ENCODE measurements around the gene SH3BGRL2. TPM values are rescaled to one million over a fixed set of nuclear protein-coding genes. Genes with fewer than 3 reads are reported as not detected.

The SH3BGRL2 gene
- total RNA-seq, 2 experiments from 2014 or later = 0.25 TPM; not detected in 1

- no peak for TF ChIP-seq EZH2phosphoT487 (IDR thresholded peaks at IDR 0.05; ENCODE audit: borderline replicate concordance, low read depth, low read length)
- no peak for TF ChIP-seq CTCF (conservative IDR thresholded peaks at IDR 0.05; ENCODE audit: low read length)
- no peak for DNase-seq (ENCODE audit: low spot score)
- H3K4me2 ChIP-seq (ENCODE audit: low read length) = no peak overlapping the region
- intact Hi-C loops (cut with micrococcal nuclease; ENCODE audit: unreplicated experiment) = no loop called here
- H2AFZ ChIP-seq (ENCODE audit: low read length) = no peak overlapping the region
- ChIA-PET CTCF (ENCODE audit: unreplicated experiment) (no interaction called here), POLR2A (no interaction called here)
- H3K9me3 ChIP-seq (ENCODE audit: low read length) = no peaks in the 10 kb centered on the region
- H3K36me3 ChIP-seq (ENCODE audit: insufficient read depth, low read length) = no peaks in the 10 kb centered on the region
- no peaks in the 10 kb centered on the region for H3K79me2 ChIP-seq (ENCODE audit: insufficient read depth, low read depth, low read length)
- H3K4me1 ChIP-seq (ENCODE audit: insufficient read depth, low read length, poor library complexity, severe bottlenecking) = no peaks in the 10 kb centered on the region
- BruUV-seq (replicated peaks) = no TSS peak
- no peaks in the 10 kb centered on the region for H4K20me1 ChIP-seq (ENCODE audit: insufficient read depth, low read length)
- H3K9me2 ChIP-seq (ENCODE audit: insufficient read depth, low read length) = no peaks in the 10 kb centered on the region
- H3K27ac ChIP-seq (ENCODE audit: low read depth, low read length, poor library complexity, severe bottlenecking) = no peak overlapping the region
- no peak overlapping the region for H3K4me3 ChIP-seq (ENCODE audit: low read depth, low read length, poor library complexity, severe bottlenecking)
These were observed 74.4 kb downstream of the SH3BGRL2 start for GRCh38 chr6:79705456-79705995.

- DNase-seq (ENCODE audit: low spot score) = no peak
- Histone ChIP-seq H2AFZ (ENCODE audit: low read length) (no peak overlapping the region), H3K27ac (ENCODE audit: low read depth, low read length, poor library complexity, severe bottlenecking) (no peak overlapping the region), H3K9me3 (ENCODE audit: low read length) (no peaks in the 10 kb centered on the region), H3K4me2 (ENCODE audit: low read length) (no peak overlapping the region), H3K79me2 (ENCODE audit: insufficient read depth, low read depth, low read length) (no peaks in the 10 kb centered on the region), H3K9me2 (ENCODE audit: insufficient read depth, low read length) (no peaks in the 10 kb centered on the region), H3K4me1 (ENCODE audit: insufficient read depth, low read length, poor library complexity, severe bottlenecking) (no peaks in the 10 kb centered on the region), H3K36me3 (ENCODE audit: insufficient read depth, low read length) (no peaks in the 10 kb centered on the region), H3K4me3 (ENCODE audit: low read depth, low read length, poor library complexity, severe bottlenecking) (no peak overlapping the region), H4K20me1 (ENCODE audit: insufficient read depth, low read length) (no peaks in the 10 kb centered on the region)
- no peak for TF ChIP-seq EZH2phosphoT487 (IDR thresholded peaks at IDR 0.05; ENCODE audit: borderline replicate concordance, low read depth, low read length)
- no peak for TF ChIP-seq CTCF (conservative IDR thresholded peaks at IDR 0.05; ENCODE audit: low read length)
- ChIA-PET CTCF (ENCODE audit: unreplicated experiment) (no interaction called here), POLR2A (interaction anchor here (0.6 kb wide), 1 partner anchor 573 kb away, joined by 4 read pairs; no protein-coding TSS in a partner anchor)
- intact Hi-C loops (cut with micrococcal nuclease; ENCODE audit: unreplicated experiment) = no loop called here
- BruUV-seq (replicated peaks) = no TSS peak
These were observed 75.4 kb downstream of the SH3BGRL2 start for GRCh38 chr6:79706527-79706926.

- Histone ChIP-seq H3K9me3 (ENCODE audit: low read length) (no peaks in the 10 kb centered on the region), H3K9me2 (ENCODE audit: insufficient read depth, low read length) (no peaks in the 10 kb centered on the region), H3K79me2 (ENCODE audit: insufficient read depth, low read depth, low read length) (no peaks in the 10 kb centered on the region), H3K36me3 (ENCODE audit: insufficient read depth, low read length) (no peaks in the 10 kb centered on the region), H3K4me2 (ENCODE audit: low read length) (no peak overlapping the region), H4K20me1 (ENCODE audit: insufficient read depth, low read length) (no peaks in the 10 kb centered on the region), H3K4me1 (ENCODE audit: insufficient read depth, low read length, poor library complexity, severe bottlenecking) (no peaks in the 10 kb centered on the region), H3K27ac (ENCODE audit: low read depth, low read length, poor library complexity, severe bottlenecking) (no peak overlapping the region), H2AFZ (ENCODE audit: low read length) (no peak overlapping the region), H3K4me3 (ENCODE audit: low read depth, low read length, poor library complexity, severe bottlenecking) (no peak overlapping the region)
- no peak for DNase-seq (ENCODE audit: low spot score)
- TF ChIP-seq EZH2phosphoT487 (IDR thresholded peaks at IDR 0.05; ENCODE audit: borderline replicate concordance, low read depth, low read length) (no peak), CTCF (conservative IDR thresholded peaks at IDR 0.05; ENCODE audit: low read length) (no peak)
- ChIA-PET CTCF (ENCODE audit: unreplicated experiment) (no interaction called here), POLR2A (no interaction called here)
- no TSS peak for BruUV-seq (replicated peaks)
- intact Hi-C loops (cut with micrococcal nuclease; ENCODE audit: unreplicated experiment) = no loop called here
These were observed 76.5 kb downstream of the SH3BGRL2 start for GRCh38 chr6:79707621-79708020.

Data from OCI-LY7 (cell line).